Smooth muscle cell (in vitro differentiated cells): ENCODE data around the gene MB. TPM values are rescaled to one million over a fixed set of nuclear protein-coding genes. Genes with fewer than 3 reads are reported as not detected.
A peak's percentile ranks its signal among the peaks of the same experiment; 100 is the strongest.

ENCODE experiments used
- DNase-seq: peaks from one replicate; lab custom pipeline; 2025; ENCODE audit not compliant: unreplicated experiment; lab: John Stamatoyannopoulos, UW
- H2AFZ ChIP-seq: fragments of 200-600 bp; sonication (generic); 2 replicates; pipeline ENCODE4 v1.6.0; 2016; ENCODE audit warnings: antibody characterized with exemption, low read depth, mild to moderate bottlenecking
- H3F3A ChIP-seq: fragments of 200-600 bp; sonication (generic); 2 replicates; pipeline ENCODE4 v1.6.0; 2017; ENCODE audit warnings: antibody characterized with exemption, low read depth
- H3K27ac ChIP-seq: fragments of 200-600 bp; sonication (generic); 2 replicates; pipeline ENCODE4 v1.5.1; 2016; ENCODE audit warnings: low read depth, mild to moderate bottlenecking
- H3K27me3 ChIP-seq: fragments of 200-600 bp; sonication (generic); 2 replicates; pipeline ENCODE4 v1.6.1; 2016; ENCODE audit warnings: low read depth, mild to moderate bottlenecking
- H3K36me3 ChIP-seq: fragments of 200-600 bp; sonication (generic); 2 replicates; pipeline ENCODE4 v1.5.1; 2016; ENCODE audit warnings: low read depth
- H3K4me1 ChIP-seq: fragments of 200-600 bp; sonication (generic); 2 replicates; pipeline ENCODE4 v1.5.1; 2016; ENCODE audit warnings: low read depth
- H3K4me2 ChIP-seq: fragments of 200-600 bp; sonication (generic); 2 replicates; pipeline ENCODE4 v1.6.0; 2016; ENCODE audit warnings: mild to moderate bottlenecking
- H3K4me3 ChIP-seq: fragments of 200-600 bp; sonication (generic); 2 replicates; pipeline ENCODE4 v1.5.1; 2016; ENCODE audit warnings: mild to moderate bottlenecking
- H3K79me2 ChIP-seq: fragments of 200-600 bp; sonication (generic); 2 replicates; pipeline ENCODE4 v1.6.0; 2016; ENCODE audit warnings: low read depth, mild to moderate bottlenecking
- H3K9ac ChIP-seq: fragments of 200-600 bp; sonication (generic); 2 replicates; pipeline ENCODE4 v1.6.0; 2016; ENCODE audit warnings: low read depth
- H3K9me3 ChIP-seq: fragments of 200-600 bp; sonication (generic); replicated peaks from 2 replicates; pipeline ENCODE4 v1.5.1; 2016; ENCODE audit warnings: low read depth
- H4K20me1 ChIP-seq: fragments of 200-600 bp; sonication (generic); 2 replicates; pipeline ENCODE4 v1.6.0; 2016; ENCODE audit warnings: low read depth
- WGBS: methylation state at CpG from one replicate; pipeline ENCODE4 v1.1.7; 2016; ENCODE audit warnings: low lambda C conversion rate; 5-methylcytosine and 5-hydroxymethylcytosine counted together
- polyA plus RNA-seq: library from polyadenylated mRNA; unstranded; fragments of >200 nt; fragmentation: Nextera tagmentation; extraction: Ambion mirVana; gene quantifications from 2 replicates; pipeline ENCODE4 v1.2.1, GENCODE V29; 2016
- total RNA-seq: library from RNA; depleted of rRNA; stranded (reverse); fragments of >200 nt; gene quantifications from 2 replicates; pipeline ENCODE4 v1.2.3, GENCODE V29; 2014
- TF ChIP-seq, protein P1 (sequence below): fragments of 200-600 bp; sonication (generic); IDR thresholded peaks from 2 replicates; pipeline ENCODE4 v1.5.1; 2017; ENCODE audit warnings: borderline replicate concordance, mild to moderate bottlenecking, antibody characterized with exemption; ENCODE audit not compliant: insufficient read depth, poor library complexity, severe bottlenecking

Gene MB
- total and polyA plus RNA-seq, 2 experiments from 2014 or later, result 0.53 TPM; not detected in 1

DNA sequence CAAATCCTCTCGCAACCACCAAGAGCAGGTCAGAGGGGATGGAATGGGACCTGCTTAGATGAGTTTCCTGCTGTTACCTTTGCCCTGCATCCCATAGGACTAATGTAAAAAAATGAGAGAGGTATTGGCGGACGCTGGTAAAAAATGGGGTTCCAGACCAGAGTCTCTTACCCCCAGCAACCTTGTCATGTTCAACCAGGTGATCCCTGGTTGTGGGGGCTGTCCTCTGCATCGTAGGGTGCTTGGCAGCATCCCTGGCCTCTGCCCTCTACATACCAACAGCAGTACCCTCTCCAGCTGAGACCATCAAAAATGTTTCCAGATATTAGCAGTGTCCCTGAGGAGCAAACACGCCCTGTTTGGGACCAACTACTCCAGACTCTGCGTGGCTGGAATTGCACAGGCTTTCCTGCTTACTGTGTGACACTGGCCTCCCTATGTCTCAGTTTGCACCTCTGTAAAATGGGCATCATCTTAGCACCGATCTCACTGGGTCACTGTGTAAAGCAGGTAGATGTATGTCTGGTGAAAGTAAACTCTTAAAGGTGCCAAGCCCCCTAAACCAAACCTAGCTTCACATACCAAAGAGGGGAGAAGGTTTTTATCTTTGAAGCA, 32.6 kb upstream of the MB start:
- Histone ChIP-seq H3K4me1 (peaks cover 12% of the 10 kb centered on the region), H3K4me2 (no peak overlapping the region), H3K27me3 (no peaks in the 10 kb centered on the region), H3K9me3 (no peaks in the 10 kb centered on the region), H3K36me3 (no peaks in the 10 kb centered on the region), H4K20me1 (no peaks in the 10 kb centered on the region), H3F3A (no peaks in the 10 kb centered on the region), H3K79me2 (no peaks in the 10 kb centered on the region), H3K9ac (no peak overlapping the region), H2AFZ (no peak overlapping the region), H3K27ac (no peak overlapping the region), H3K4me3 (peak overlapping the region; percentile 51)
- DNase-seq, result no peak
- 96% methylated on average over 7 of the region's 7 CpGs for WGBS
- TF ChIP-seq, protein P1, sequence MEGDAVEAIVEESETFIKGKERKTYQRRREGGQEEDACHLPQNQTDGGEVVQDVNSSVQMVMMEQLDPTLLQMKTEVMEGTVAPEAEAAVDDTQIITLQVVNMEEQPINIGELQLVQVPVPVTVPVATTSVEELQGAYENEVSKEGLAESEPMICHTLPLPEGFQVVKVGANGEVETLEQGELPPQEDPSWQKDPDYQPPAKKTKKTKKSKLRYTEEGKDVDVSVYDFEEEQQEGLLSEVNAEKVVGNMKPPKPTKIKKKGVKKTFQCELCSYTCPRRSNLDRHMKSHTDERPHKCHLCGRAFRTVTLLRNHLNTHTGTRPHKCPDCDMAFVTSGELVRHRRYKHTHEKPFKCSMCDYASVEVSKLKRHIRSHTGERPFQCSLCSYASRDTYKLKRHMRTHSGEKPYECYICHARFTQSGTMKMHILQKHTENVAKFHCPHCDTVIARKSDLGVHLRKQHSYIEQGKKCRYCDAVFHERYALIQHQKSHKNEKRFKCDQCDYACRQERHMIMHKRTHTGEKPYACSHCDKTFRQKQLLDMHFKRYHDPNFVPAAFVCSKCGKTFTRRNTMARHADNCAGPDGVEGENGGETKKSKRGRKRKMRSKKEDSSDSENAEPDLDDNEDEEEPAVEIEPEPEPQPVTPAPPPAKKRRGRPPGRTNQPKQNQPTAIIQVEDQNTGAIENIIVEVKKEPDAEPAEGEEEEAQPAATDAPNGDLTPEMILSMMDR, result no peak

DNA sequence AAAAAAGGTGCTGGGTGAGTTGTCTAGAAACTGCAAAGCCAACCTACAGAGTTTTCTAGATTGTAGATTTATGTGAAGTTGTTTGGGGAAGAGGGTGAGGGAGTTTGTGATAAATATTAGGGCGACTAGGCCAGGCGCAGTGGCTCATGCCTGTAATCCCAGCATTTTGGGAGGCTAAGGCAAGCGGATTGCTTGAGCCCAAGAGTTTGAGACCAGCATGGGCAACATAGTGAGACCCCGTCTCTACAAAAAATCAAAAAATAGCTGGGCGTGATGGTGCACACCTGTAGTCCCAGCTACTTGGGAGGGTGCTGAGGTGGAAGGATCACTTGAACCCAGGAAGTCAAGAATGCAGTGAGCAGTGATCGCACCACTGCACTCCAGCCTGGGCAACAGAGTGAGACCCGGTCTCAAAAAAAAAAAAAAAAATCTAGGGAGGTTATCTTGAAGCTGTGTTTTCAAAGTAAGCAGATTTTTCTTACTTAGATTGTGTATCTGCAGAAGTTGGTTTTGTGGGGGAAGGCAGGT, 32.0 kb upstream of the MB start:
- WGBS, result 92% methylated on average over 7 of the region's 7 CpGs
- no peak for DNase-seq
- TF ChIP-seq, protein P1, result no peak
- Histone ChIP-seq H3K27me3 (no peaks in the 10 kb centered on the region), H3K79me2 (no peaks in the 10 kb centered on the region), H3K4me1 (peaks cover 12% of the 10 kb centered on the region), H3K27ac (no peak overlapping the region), H3K4me2 (peak overlapping the region; percentile 80), H3F3A (no peaks in the 10 kb centered on the region), H2AFZ (peak overlapping the region; percentile 87), H3K4me3 (peak overlapping the region; percentile 51), H3K9ac (peak overlapping the region; percentile 41), H3K36me3 (no peaks in the 10 kb centered on the region), H3K9me3 (no peaks in the 10 kb centered on the region), H4K20me1 (no peaks in the 10 kb centered on the region)

DNA sequence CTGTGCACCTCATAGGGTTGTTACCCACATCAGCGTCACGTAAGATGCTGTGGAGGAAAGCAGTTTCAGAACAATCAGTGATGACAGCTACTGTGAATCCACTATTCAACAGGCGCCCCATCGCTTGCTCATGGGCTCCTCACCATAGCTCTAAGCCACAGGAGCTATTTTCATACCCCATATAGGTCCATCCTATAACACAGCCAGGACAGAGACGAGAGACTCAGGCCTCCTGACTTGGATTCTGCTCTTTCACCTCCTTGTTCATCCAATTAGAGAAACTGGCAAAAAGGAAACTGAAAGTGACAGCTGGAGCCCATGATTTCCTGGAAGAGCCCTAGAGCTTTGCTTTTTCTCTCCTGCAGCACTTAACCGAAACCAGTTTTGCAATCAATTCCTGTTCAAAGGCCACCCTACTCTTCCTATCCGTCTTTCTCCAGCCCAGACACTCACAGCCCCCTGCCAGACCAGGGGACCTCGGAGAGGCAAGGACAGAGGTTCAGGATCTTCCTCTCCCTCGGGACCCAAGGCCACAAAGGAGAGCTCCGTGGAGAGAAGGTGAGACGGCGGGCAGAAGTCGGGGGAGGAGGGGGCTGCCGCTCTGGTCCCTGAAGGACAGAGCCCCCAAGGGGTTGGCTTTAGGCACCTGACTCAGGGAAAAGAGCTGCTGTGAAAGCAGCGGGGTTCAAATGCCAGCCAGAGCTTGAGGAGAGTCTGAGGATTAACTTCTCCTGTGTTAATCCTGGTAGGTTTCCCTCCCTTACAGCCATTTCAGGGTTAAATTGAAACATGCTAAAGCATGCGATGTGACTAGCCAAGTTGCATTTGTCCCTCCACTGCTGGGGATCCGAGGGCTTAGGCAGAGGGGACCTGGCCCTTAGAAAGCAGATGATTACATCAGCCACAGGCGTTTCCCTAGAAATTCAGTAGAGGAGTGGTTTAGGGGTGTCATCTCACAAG, 31.2 kb upstream of the MB start, which contains the start of gene APOL6:
APOL6 (plus strand) TSS at position 381 of the 960 bp plus-strand sequence. CDS start 7,980 bp downstream, outside the sequence.
- Histone ChIP-seq H3K4me2 (peak within 1 kb of the TSS; percentile 80), H3F3A (no peaks in the 10 kb centered on the region), H2AFZ (peak within 1 kb of the TSS; percentile 87), H3K9me3 (no peaks in the 10 kb centered on the region), H3K27me3 (no peaks in the 10 kb centered on the region), H3K27ac (peak within 1 kb of the TSS; percentile 31), H3K9ac (peak within 1 kb of the TSS; percentile 41), H4K20me1 (no peaks in the 10 kb centered on the region), H3K4me1 (peaks cover 12% of the 10 kb centered on the region), H3K4me3 (peak within 1 kb of the TSS; percentile 51), H3K79me2 (no peaks in the 10 kb centered on the region), H3K36me3 (no peaks in the 10 kb centered on the region)
- TF ChIP-seq, protein P1, result no peak
- 54% methylated on average over 18 of the region's 18 CpGs for WGBS
- DNase-seq, result no peak
